Liver (tissue), 3 donors: ENCODE results near the gene CELF1.

Source experiments
- CTCF ChIP-seq: fragments of 150-350 bp; IDR thresholded peaks from 2 replicates; pipeline ENCODE4 v1.5.1; 2017; ENCODE audit warnings: improper control_type of control experiment, low read depth, low read length; ENCODE audit not compliant: missing input control
- GABPA ChIP-seq, 2 donors: IDR thresholded peaks in 1 of 2; conservative IDR thresholded peaks in 1 of 2; 2 replicates each; pipeline ENCODE4 v1.6.1; 2016; ENCODE audit warnings: antibody characterized with exemption in 2 of 2, mild to moderate bottlenecking in 1 of 2, moderate library complexity in 1 of 2
- HNF4G ChIP-seq: IDR thresholded peaks from 2 replicates; pipeline ENCODE4 v1.6.1; 2016; ENCODE audit warnings: antibody characterized with exemption
- JUND ChIP-seq, 2 donors: IDR thresholded peaks; 2 replicates each; pipeline ENCODE4 v1.6.1; 2016; ENCODE audit warnings: antibody characterized with exemption in 2 of 2
- MAX ChIP-seq: IDR thresholded peaks from 2 replicates; pipeline ENCODE4 v1.6.1; 2016; ENCODE audit warnings: antibody characterized with exemption
- RAD21 ChIP-seq, 2 donors: IDR thresholded peaks; 2 replicates each; pipeline ENCODE4 v1.6.1; 2016; ENCODE audit warnings: antibody characterized with exemption in 2 of 2, mild to moderate bottlenecking in 2 of 2
- ZBTB33 ChIP-seq: IDR thresholded peaks from 2 replicates; pipeline ENCODE4 v1.6.1; 2016; ENCODE audit warnings: antibody characterized with exemption
- donor health status: healthy.
- donor health status: healthy.

- TF ChIP-seq CTCF, result no peak
- TF ChIP-seq ZBTB33, result no peak
- no peak for TF ChIP-seq RAD21 (IDR thresholded peaks at IDR 0.05)
- TF ChIP-seq GABPA (IDR thresholded peaks at IDR 0.05 in 1 of 2, conservative IDR thresholded peaks at IDR 0.05 in 1 of 2), result no peak
- no peak for TF ChIP-seq HNF4G
- no peak for TF ChIP-seq JUND (IDR thresholded peaks at IDR 0.05)
- TF ChIP-seq MAX, result no peak
Observed at GRCh38 chr11:47477323-47477722, 75.6 kb downstream of the CELF1 start.
